ENCODE results near the gene RNF10. TPM values are rescaled to one million over a fixed set of nuclear protein-coding genes. Genes with fewer than 3 reads are reported as not detected.
"Not testable (repeated sequence)": the region's sequence is repeated elsewhere in the genome, so short reads cannot be mapped to it uniquely, and the experiment has no call there.

Gene RNF10
- total RNA-seq, 4 donors from 2014 or later = 99.9 to 162 (median 118) TPM

- no peak overlapping the region for H3K4me3 ChIP-seq (ENCODE audit: low read depth, poor library complexity, severe bottlenecking)
- TF ChIP-seq POLR2A (IDR thresholded peaks at IDR 0.05) = no peak
- no peak for TF ChIP-seq CTCF (IDR thresholded peaks at IDR 0.05)
- intact Hi-C loops (cut with DNase I; ENCODE audit: low total_unique reads) = no loop called here
- no peak for DNase-seq (ENCODE audit: low spot score in 2 of 2)
These were observed 80.7 kb downstream of the RNF10 start for GRCh38 chr12:120614848-120615247.

GRCh38 chr12:120617193-120617592, 83.0 kb downstream of the RNF10 start:
- H3K4me3 ChIP-seq (ENCODE audit: low read depth, poor library complexity, severe bottlenecking); intact Hi-C loops (cut with DNase I; ENCODE audit: low total_unique reads); DNase-seq (ENCODE audit: low spot score in 2 of 2): not testable (repeated sequence)
- 87 to 88% methylated on average over 3 of the region's 3 CpGs for WGBS, 2 donors

GRCh38 chr12:120617767-120618166, 83.6 kb downstream of the RNF10 start:
- DNase-seq (ENCODE audit: low spot score in 2 of 2); intact Hi-C loops (cut with DNase I; ENCODE audit: low total_unique reads); H3K4me3 ChIP-seq (ENCODE audit: low read depth, poor library complexity, severe bottlenecking): not testable (repeated sequence)
- WGBS, 2 donors = 95% methylated on average over 4 of the region's 4 CpGs

- no peak overlapping the region for H3K4me3 ChIP-seq (ENCODE audit: low read depth, poor library complexity, severe bottlenecking)
- TF ChIP-seq CTCF (IDR thresholded peaks at IDR 0.05) (no peak), POLR2A (IDR thresholded peaks at IDR 0.05) (no peak)
- WGBS, 2 donors = 33 to 36% methylated on average over 8 of the region's 8 CpGs
- intact Hi-C loops (cut with DNase I; ENCODE audit: low total_unique reads) = no loop called here
- no peak for DNase-seq (ENCODE audit: low spot score in 2 of 2)
These were observed 84.9 kb downstream of the RNF10 start for GRCh38 chr12:120618954-120619615.

GRCh38 chr12:120620624-120621023, 86.5 kb downstream of the RNF10 start:
- 80 to 85% methylated on average over 2 of the region's 2 CpGs for WGBS, 2 donors
- DNase-seq (ENCODE audit: low spot score in 2 of 2) = no peak
- no peak overlapping the region for H3K4me3 ChIP-seq (ENCODE audit: low read depth, poor library complexity, severe bottlenecking)
- intact Hi-C loops (cut with DNase I; ENCODE audit: low total_unique reads) = no loop called here
- TF ChIP-seq CTCF (IDR thresholded peaks at IDR 0.05) = no peak
- no peak for TF ChIP-seq POLR2A (IDR thresholded peaks at IDR 0.05)

GRCh38 chr12:120625557-120626419, 91.6 kb downstream of the RNF10 start:
- no peak for DNase-seq (ENCODE audit: low spot score in 2 of 2)
- no peak for TF ChIP-seq CTCF (IDR thresholded peaks at IDR 0.05)
- no peak overlapping the region for H3K4me3 ChIP-seq (ENCODE audit: low read depth, poor library complexity, severe bottlenecking)
- intact Hi-C loops (cut with DNase I; ENCODE audit: low total_unique reads) = no loop called here
- WGBS, 2 donors = 78 to 84% methylated on average over 26 of the region's 26 CpGs

Other genes starting within 250 kb of the RNF10 start
- gene RNU4-2, start 242.5 kb upstream of the RNF10 start, total RNA-seq = under 1 TPM in 2 of 4 donors, not detected in 2; under 0.01 TPM
- gene RNU4-1, start 241.1 kb upstream of the RNF10 start, total RNA-seq = under 1 TPM in 2 of 4 donors, not detected in 2; under 0.01 TPM
- 1 to 10 TPM in 3 of 4 donors, under 1 TPM in 1; 0.49 to 4.1 (median 2.8) TPM for gene SIRT4, start 232.0 kb upstream of the RNF10 start, total RNA-seq
- not detected for gene PLA2G1B, start 206.6 kb upstream of the RNF10 start, total RNA-seq
- gene MSI1, start 165.2 kb upstream of the RNF10 start, total RNA-seq = under 1 TPM in 2 of 4 donors, not detected in 2; 0.07 to 0.39 TPM
- gene COX6A1, start 96.2 kb upstream of the RNF10 start, total RNA-seq = 100 to 1,000 TPM; 638 to 834 (median 702) TPM
- gene TRIAP1, start 88.0 kb upstream of the RNF10 start, total RNA-seq = 10 to 100 TPM in 3 of 4 donors, 1 to 10 TPM in 1; 9.6 to 20.2 (median 16.1) TPM
- 10 to 100 TPM; 19.3 to 24.1 (median 20.1) TPM for gene GATC, start 87.9 kb upstream of the RNF10 start, total RNA-seq
- 10 to 100 TPM; 55.4 to 97.2 (median 81.2) TPM for gene SRSF9, start 64.6 kb upstream of the RNF10 start, total RNA-seq
- gene DYNLL1, start 38.2 kb upstream of the RNF10 start, total RNA-seq = 100 to 1,000 TPM; 310 to 529 (median 388) TPM
- gene COQ5, start 5.2 kb upstream of the RNF10 start, total RNA-seq = 10 to 100 TPM; 16.5 to 19.2 (median 18.3) TPM
- gene POP5, start 47.0 kb downstream of the RNF10 start, total RNA-seq = 10 to 100 TPM in 3 of 4 donors, 1 to 10 TPM in 1; 7.5 to 26.9 (median 22.5) TPM
- under 1 TPM in 3 of 4 donors, not detected in 1; 0.39 to 0.94 (median 0.89) TPM for gene CABP1, start 106.3 kb downstream of the RNF10 start, total RNA-seq
- gene MLEC, start 152.8 kb downstream of the RNF10 start, total RNA-seq = 10 to 100 TPM; 15.4 to 53.3 (median 40.9) TPM
- 10 to 100 TPM in 3 of 4 donors, 1 to 10 TPM in 1; 5.0 to 20.3 (median 13.9) TPM for gene UNC119B, start 176.1 kb downstream of the RNF10 start, total RNA-seq
- gene ACADS, start 191.5 kb downstream of the RNF10 start, total RNA-seq = 10 to 100 TPM; 21.3 to 37.1 (median 29.1) TPM